Activated naive CD8-positive, alpha-beta T cell treated with anti-CD3 and anti-CD28 coated beads, Interleukin-2, amount 10 ng/mL, durations not matched to agents 7 days and 5 days (primary cell): ENCODE measurements around the gene SNRPE. TPM values are rescaled to one million over a fixed set of nuclear protein-coding genes. Genes with fewer than 3 reads are reported as not detected.
A peak's percentile ranks its signal among the peaks of the same experiment; 100 is the strongest.
"Not testable (repeated sequence)": the region's sequence is repeated elsewhere in the genome, so short reads cannot be mapped to it uniquely, and the experiment has no call there.

Experiments used
- ATAC-seq: fragments of 150-1000 bp; cut with Tn5 transposase; one replicate; pipeline ENCODE4 v1.10.0; 2021; ENCODE audit warnings: low read depth, moderate library complexity
- POLR2A ChIA-PET: fragments of 350-600 bp; sonication (Branson Sonifier 250); formaldehyde crosslinking; loops from one replicate; lab custom pipeline; 2021; ENCODE audit warnings: antibody characterized with exemption; lab: Charles Lee
- DNase-seq: peaks from one replicate; pipeline ENCODE4 v3.0.0; 2021
- H3K27ac Mint-ChIP-seq: one replicate; pipeline ENCODE4 v1.8.0; 2022; ENCODE audit warnings: mild to moderate bottlenecking, mixed read lengths
- H3K27me3 Mint-ChIP-seq: one replicate; pipeline ENCODE4 v1.8.0; 2022; ENCODE audit warnings: mild to moderate bottlenecking, moderate library complexity, mixed read lengths
- H3K36me3 Mint-ChIP-seq: one replicate; pipeline ENCODE4 v1.8.0; 2021; ENCODE audit warnings: mild to moderate bottlenecking, mixed read lengths
- H3K4me1 Mint-ChIP-seq: one replicate; pipeline ENCODE4 v1.8.0; 2021; ENCODE audit warnings: mixed read lengths
- H3K4me3 Mint-ChIP-seq: one replicate; pipeline ENCODE4 v1.8.0; 2022; ENCODE audit warnings: mild to moderate bottlenecking, moderate library complexity, mixed read lengths
- H3K9me3 Mint-ChIP-seq: one replicate; pipeline ENCODE4 v1.8.0; 2021; ENCODE audit warnings: mixed read lengths
- total RNA-seq, 2 experiments: library from RNA; stranded (reverse); gene quantifications; one replicate each; pipeline ENCODE4 v1.2.3, GENCODE V29; 2021

SNRPE gene
- 100 to 1,000 TPM; 128 to 154 TPM for total RNA-seq

DNA sequence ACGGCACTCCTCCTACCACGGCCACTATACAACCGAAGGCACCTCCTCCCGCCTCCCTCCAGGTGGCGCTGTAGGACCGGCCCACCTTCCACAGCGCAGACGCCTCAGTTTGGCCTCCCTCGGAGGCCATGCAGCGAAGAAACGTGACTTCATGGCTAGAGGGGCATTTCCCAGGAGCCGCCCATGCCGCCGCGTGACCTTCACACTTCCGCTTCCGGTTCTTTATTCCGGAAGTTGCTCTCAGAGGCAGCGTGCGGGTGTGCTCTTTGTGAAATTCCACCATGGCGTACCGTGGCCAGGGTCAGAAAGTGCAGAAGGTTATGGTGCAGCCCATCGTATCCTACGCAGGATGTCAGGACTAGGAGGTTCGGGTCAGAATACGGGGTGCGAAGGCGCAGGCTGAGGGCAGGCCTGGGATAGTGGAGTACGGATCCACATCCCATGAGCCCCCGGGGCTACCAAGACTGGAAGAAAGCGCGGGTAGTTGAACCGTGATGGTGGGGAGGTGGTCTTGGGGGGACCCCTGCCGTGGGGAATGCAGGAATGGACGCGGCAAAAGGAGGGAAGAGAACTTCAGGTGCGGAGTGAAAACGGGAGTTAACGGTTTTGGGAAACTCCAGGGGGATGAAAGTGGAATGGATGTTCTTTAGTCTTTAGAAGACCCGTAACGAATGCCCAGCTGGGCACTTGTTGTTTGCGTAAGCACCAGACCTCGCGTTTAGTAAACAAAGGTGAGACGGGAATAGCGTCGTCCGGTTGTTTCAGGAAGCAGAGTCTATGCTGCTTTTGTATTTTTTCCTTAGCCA lies at the start of gene SNRPE:
TSS of gene SNRPE (plus strand) at position 221 of the 806 bp plus-strand sequence. CDS start at position 282, 61 bp downstream.
- Mint-ChIP-seq H3K9me3 (no peaks in the 10 kb centered on the region), H3K4me1 (peaks cover 18% of the 10 kb centered on the region), H3K4me3 (peak within 1 kb of the TSS; percentile 96), H3K27ac (peak within 1 kb of the TSS; percentile 91), H3K36me3 (peaks cover 22% of the 10 kb centered on the region), H3K27me3 (no peaks in the 10 kb centered on the region)
- DNase-seq: peak; percentile 97
- POLR2A ChIA-PET: interaction anchor here (0.6 kb wide), 1 partner anchor 76 kb away, joined by 4 read pairs; no protein-coding TSS in a partner anchor
- peak; percentile 97 for ATAC-seq

DNA sequence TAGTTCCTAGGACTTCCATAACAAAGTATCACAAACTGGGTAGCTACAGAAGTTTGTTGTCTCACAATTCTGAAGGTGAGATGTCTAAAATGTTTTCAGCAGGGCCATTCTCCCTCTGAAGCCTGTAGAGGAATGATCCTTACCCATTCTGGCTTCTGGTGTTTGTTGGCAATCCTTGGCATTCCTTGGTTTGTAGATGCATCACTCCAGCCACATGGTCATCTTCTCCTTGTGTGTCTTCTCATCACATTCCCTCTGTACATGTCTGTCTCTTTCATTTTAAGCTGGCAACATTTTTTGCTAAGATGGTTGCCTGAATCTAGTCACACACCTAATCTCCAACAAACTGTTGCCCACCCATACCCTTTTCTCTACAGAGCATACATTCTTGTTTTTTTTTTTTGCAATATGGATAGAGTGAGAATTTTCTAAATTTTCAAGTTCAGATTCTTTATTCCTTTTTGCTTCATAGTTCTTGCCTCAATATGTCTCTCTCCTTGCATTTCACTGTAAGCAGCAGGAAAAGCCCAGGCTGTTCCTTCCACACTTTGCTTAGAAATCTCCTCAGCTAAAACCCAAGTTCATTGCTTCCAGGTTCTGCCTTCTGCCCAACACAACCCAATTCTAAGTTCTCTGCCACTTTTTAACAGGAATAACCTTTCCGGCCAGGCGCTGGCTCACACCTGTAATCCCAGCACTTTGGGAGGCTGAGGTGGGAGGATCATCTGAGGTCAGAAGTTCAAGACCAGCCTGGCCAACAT lies 47.6 kb upstream of the SNRPE start:
- ATAC-seq: no peak
- no peak for DNase-seq
- POLR2A ChIA-PET: no interaction called here
- peak overlapping the region; percentile 34 for H3K27ac Mint-ChIP-seq
- H3K9me3 Mint-ChIP-seq: no peaks in the 10 kb centered on the region
- peaks cover 43% of the 10 kb centered on the region for H3K36me3 Mint-ChIP-seq
- no peaks in the 10 kb centered on the region for H3K27me3 Mint-ChIP-seq
- peaks cover 24% of the 10 kb centered on the region for H3K4me1 Mint-ChIP-seq
- H3K4me3 Mint-ChIP-seq: no peak overlapping the region

DNA sequence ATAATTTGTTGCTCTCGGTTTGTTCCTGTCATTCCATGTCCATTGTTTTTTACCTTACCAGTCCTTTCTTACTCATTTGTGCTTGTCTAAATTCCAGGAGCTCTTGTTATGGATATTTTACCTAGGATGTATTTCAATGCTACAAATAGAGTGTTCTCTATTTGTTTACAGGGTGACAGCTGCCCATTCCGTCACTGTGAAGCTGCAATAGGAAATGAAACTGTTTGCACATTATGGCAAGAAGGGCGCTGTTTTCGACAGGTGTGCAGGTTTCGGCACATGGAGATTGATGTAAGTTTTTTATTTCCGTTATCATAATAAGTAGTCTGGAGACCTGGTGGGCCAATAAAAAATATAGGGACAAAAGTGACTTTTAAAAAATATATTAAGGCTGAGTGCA lies 43.0 kb upstream of the SNRPE start:
- Mint-ChIP-seq H3K4me1 (peaks cover 16% of the 10 kb centered on the region), H3K4me3 (no peak overlapping the region), H3K27ac (no peak overlapping the region), H3K27me3 (no peaks in the 10 kb centered on the region), H3K36me3 (peaks cover 35% of the 10 kb centered on the region), H3K9me3 (no peaks in the 10 kb centered on the region)
- DNase-seq (no peak), ATAC-seq (no peak)
- POLR2A ChIA-PET: interaction anchor here (1.0 kb wide), 1 partner anchor 54 kb away, joined by 4 read pairs; the partner anchor contains the start of gene LAX1

DNA sequence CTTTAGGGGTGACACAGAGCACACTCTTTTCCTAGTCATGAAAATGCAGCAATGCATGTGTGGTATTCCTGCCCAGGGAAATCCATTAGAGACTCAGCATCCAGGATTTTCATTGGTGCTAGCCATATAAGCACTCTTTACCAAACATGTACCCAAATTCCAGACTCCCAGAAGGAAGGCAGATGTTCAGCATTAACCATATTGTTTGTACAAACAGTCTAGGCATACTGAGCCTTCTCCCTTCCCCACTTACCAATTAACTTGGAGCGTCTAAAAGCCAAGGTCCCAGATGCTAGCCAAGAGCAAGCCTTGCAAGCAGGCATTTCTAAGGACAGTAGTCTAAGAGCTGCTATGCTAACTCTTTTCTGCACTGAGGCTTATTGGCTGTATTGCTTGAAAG lies 38.1 kb upstream of the SNRPE start:
- no peak for ATAC-seq
- Mint-ChIP-seq H3K36me3 (peaks cover 41% of the 10 kb centered on the region), H3K27me3 (no peaks in the 10 kb centered on the region), H3K9me3 (no peaks in the 10 kb centered on the region), H3K4me1 (peaks cover 9% of the 10 kb centered on the region), H3K4me3 (no peak overlapping the region), H3K27ac (no peak overlapping the region)
- DNase-seq: no peak
- POLR2A ChIA-PET: no interaction called here

DNA sequence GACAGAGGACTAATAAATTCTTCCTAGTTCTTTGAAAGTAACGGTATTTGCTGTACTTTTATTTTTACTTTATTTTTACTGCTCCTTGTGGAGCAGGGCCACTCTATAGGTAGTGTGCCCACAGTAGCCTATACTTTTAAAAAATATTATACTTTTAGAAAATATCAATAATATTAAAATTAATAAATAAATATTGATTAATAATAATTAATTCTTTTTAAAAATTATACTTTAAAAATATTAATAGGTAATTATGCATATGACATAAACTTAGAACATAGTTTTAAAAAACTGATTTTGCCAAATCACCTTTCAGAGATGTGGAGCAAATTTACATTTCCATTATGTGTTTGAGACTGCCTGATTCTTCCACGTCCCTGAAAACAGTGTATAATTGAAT lies 35.2 kb upstream of the SNRPE start:
- Mint-ChIP-seq H3K4me1 (peaks cover 9% of the 10 kb centered on the region), H3K27ac (no peak overlapping the region), H3K9me3 (no peaks in the 10 kb centered on the region), H3K36me3 (peaks cover 46% of the 10 kb centered on the region), H3K4me3 (no peak overlapping the region), H3K27me3 (no peaks in the 10 kb centered on the region)
- POLR2A ChIA-PET: no interaction called here
- ATAC-seq (no peak), DNase-seq (no peak)

DNA sequence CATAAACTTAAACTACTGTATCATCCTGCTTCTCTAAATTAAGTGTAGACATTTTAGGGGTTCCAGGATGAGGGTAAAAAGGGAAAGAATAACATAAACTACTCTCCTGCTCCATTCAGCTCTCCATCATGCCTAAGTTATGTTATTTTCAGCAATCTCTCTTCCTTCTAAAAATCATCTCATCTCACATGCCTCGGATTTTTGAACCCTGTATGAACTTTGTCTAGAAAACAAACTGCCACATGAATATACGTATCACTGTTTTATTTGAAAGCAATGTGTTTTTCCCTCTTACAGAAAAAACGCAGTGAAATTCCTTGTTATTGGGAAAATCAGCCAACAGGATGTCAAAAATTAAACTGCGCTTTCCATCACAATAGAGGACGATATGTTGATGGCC lies 33.4 kb upstream of the SNRPE start:
- no peaks in the 10 kb centered on the region for H3K9me3 Mint-ChIP-seq
- POLR2A ChIA-PET: no interaction called here
- H3K4me3 Mint-ChIP-seq: no peak overlapping the region
- H3K36me3 Mint-ChIP-seq: peaks cover 38% of the 10 kb centered on the region
- no peak for DNase-seq
- peaks cover 8% of the 10 kb centered on the region for H3K4me1 Mint-ChIP-seq
- no peak for ATAC-seq
- no peaks in the 10 kb centered on the region for H3K27me3 Mint-ChIP-seq
- H3K27ac Mint-ChIP-seq: peak overlapping the region; percentile 77

DNA sequence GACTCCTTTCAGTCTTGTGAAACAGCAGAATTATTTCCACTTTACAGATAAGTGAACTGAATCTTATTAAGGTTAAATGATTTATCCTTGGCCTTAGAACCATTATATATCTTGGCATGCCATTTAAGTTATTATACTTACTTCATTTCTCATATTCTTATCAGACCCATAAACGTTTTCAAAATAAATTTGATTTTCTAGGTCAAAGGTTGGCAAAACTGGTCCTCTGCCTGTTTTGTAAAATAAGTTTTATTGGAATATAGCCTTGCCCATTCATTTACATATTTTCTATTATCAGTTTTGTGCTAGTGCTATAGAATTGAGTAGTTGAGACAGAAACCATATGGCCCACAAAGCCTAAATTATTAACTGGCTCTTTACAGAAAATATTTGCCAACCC lies 32.9 kb upstream of the SNRPE start:
- no peak for ATAC-seq
- H3K27ac Mint-ChIP-seq: no peak overlapping the region

DNA sequence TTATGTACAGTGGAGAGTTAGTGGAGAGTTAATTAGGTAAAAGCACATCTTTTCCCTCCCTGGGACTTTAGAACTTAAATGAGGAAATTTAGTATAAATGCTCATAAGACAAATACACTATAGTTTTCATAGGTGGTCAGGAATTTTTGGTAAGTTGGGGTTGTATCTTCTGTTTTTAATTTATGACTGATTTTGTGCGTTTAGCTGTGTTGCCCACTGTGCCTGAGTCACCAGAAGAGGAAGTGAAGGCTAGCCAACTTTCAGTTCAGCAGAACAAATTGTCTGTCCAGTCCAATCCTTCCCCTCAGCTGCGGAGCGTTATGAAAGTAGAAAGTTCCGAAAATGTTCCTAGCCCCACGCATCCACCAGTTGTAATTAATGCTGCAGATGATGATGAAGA lies 32.2 kb upstream of the SNRPE start:
- H3K9me3 Mint-ChIP-seq, DNase-seq, H3K4me3 Mint-ChIP-seq, H3K4me1 Mint-ChIP-seq, H3K27ac Mint-ChIP-seq, H3K27me3 Mint-ChIP-seq, ATAC-seq: not testable (repeated sequence)
- POLR2A ChIA-PET: interaction anchor here (0.6 kb wide), 1 partner anchor 18 kb away, joined by 3 read pairs; no protein-coding TSS in a partner anchor
- H3K36me3 Mint-ChIP-seq: peaks cover 39% of the 10 kb centered on the region

More for the DNA sequence above, 32.9 kb upstream of the SNRPE start:
- Mint-ChIP-seq H3K9me3 (no peaks in the 10 kb centered on the region), H3K4me3 (no peak overlapping the region), H3K27me3 (no peaks in the 10 kb centered on the region), H3K36me3 (peaks cover 38% of the 10 kb centered on the region), H3K4me1 (peaks cover 5% of the 10 kb centered on the region)
- POLR2A ChIA-PET: no interaction called here
- no peak for DNase-seq

DNA sequence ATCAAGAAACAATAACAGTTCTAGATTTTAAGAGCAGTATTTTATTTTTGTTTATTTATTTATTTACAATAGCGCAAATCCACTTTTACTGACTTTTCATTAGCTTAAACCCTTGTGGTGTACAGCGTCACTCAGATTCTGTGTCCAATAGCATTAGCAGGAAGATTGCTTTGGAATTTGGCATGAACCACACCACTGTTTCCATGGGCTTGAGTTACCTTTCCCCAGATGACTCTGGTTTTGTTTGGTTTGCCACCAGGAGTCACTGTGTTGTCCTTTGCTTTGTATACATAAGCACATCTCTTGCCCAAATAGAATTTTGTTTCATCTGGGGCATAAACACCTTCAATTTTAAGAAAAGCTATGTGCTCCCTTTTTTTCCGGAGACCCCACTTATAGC lies 25.9 kb upstream of the SNRPE start:
- Mint-ChIP-seq H3K36me3 (peaks cover 34% of the 10 kb centered on the region), H3K9me3 (no peaks in the 10 kb centered on the region), H3K27me3 (no peaks in the 10 kb centered on the region), H3K4me1 (no peaks in the 10 kb centered on the region), H3K27ac (no peak overlapping the region), H3K4me3 (no peak overlapping the region)
- ATAC-seq: no peak
- DNase-seq: no peak
- POLR2A ChIA-PET: interaction anchor here (0.7 kb wide), 1 partner anchor 228 kb away, joined by 3 read pairs; no protein-coding TSS in a partner anchor

DNA sequence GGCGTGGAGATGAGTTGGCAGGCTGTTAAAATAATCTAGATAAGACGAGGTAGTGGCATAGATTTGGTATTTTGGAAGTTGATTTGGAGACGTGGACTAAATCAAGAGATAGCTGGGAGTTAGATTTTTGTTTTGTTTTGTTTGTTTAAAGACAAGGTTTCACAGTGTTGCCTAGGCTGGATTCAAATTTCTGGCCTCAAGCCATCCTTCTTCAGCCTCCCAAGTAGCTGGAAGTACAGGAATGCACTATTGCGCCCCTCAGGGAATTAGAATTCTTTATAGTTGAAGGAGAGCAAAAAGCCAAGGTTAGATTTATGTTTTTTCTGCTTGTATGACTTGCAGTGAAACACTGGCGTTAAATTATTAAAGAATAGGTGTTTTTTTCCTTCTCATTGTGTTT lies 22.3 kb upstream of the SNRPE start:
- H3K36me3 Mint-ChIP-seq: peaks cover 43% of the 10 kb centered on the region
- ATAC-seq (no peak), DNase-seq (no peak)
- H3K9me3 Mint-ChIP-seq: no peaks in the 10 kb centered on the region
- no peaks in the 10 kb centered on the region for H3K4me1 Mint-ChIP-seq
- POLR2A ChIA-PET: no interaction called here
- H3K27me3 Mint-ChIP-seq: no peaks in the 10 kb centered on the region
- no peak overlapping the region for H3K4me3 Mint-ChIP-seq
- no peak overlapping the region for H3K27ac Mint-ChIP-seq

DNA sequence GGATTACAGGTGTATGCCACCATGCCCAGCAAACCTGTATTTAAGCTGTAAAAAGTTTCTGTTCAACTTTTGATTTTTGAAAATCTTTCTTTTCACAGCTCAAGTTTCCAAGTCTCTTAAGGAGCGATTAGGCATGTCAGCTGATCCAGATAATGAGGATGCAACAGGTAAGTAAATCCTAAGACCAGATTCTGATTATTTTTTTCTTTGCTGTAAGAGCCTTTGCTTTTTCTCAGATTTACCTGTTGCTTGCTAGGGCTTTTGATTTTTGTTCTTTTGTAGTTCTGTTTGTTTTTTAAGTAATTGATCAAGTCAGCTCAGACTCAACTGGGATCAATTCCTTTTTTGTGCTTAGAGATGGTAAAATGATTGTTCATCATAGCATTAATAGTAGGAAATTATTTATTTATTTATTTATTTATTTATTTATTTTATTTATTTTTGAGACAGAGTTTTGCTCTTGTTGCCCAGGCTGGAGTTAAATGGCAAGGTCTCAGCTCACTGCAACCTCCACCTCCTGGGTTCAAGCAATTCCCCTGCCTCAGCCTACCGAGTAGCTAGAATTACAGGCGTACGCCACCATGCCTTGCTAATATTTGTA lies 21.1 kb upstream of the SNRPE start:
- Mint-ChIP-seq H3K36me3 (peaks cover 41% of the 10 kb centered on the region), H3K27ac (no peak overlapping the region), H3K9me3 (no peaks in the 10 kb centered on the region), H3K27me3 (no peaks in the 10 kb centered on the region), H3K4me1 (no peaks in the 10 kb centered on the region), H3K4me3 (no peak overlapping the region)
- no peak for ATAC-seq
- DNase-seq: no peak
- POLR2A ChIA-PET: no interaction called here

DNA sequence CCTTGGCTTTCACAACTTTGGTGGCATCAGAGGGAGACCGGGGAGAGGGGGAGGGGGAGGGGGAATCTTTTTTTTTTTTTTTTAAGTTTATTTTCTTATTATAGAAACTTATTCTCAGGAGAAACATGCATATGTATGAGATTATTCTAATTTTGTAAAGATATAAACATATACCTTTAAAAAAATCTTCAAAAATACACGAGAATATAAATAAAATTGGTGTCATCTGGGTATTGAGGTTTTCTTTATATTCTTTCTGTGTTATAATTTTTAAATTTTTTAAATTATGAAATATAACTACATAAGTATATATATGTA lies 18.9 kb upstream of the SNRPE start:
- DNase-seq (no peak), ATAC-seq (no peak)
- POLR2A ChIA-PET: no interaction called here
- H3K9me3 Mint-ChIP-seq: no peaks in the 10 kb centered on the region
- H3K36me3 Mint-ChIP-seq: peaks cover 42% of the 10 kb centered on the region
- H3K27ac Mint-ChIP-seq: no peak overlapping the region
- no peaks in the 10 kb centered on the region for H3K4me1 Mint-ChIP-seq
- H3K4me3 Mint-ChIP-seq: no peak overlapping the region
- no peaks in the 10 kb centered on the region for H3K27me3 Mint-ChIP-seq

DNA sequence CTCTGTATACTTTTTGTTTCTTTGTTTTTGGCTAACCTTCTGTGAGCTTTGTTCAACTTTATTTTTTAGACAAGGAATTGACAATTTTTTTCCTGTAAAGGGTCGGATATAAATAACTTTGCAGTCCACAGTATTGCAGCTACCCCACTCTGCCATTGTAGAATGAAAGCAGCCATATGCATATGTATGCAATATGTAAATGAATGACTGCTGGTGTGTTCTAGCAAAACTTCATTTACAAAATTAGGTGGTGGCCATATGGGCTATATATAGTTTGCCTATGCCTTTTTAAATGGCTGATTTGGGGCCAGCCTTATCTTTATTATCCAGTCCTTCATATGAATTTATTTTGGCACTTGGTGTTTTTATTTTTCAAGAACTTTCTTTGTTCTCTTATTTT lies 18.0 kb upstream of the SNRPE start:
- no peak overlapping the region for H3K4me3 Mint-ChIP-seq
- POLR2A ChIA-PET: no interaction called here
- no peaks in the 10 kb centered on the region for H3K4me1 Mint-ChIP-seq
- H3K36me3 Mint-ChIP-seq: peaks cover 34% of the 10 kb centered on the region
- no peaks in the 10 kb centered on the region for H3K9me3 Mint-ChIP-seq
- no peaks in the 10 kb centered on the region for H3K27me3 Mint-ChIP-seq
- DNase-seq (no peak), ATAC-seq (no peak)
- no peak overlapping the region for H3K27ac Mint-ChIP-seq
